GM21360 (cell line): ENCODE data around the gene TEX11.
"Not testable (repeated sequence)": the region's sequence is repeated elsewhere in the genome, so short reads cannot be mapped to it uniquely, and the experiment has no call there.

Experiments
- ATAC-seq: cut with Tn5 transposase; IDR thresholded peaks from one replicate; pipeline ENCODE4 v1.9.1; 2021; ENCODE audit warnings: mild to moderate bottlenecking, moderate library complexity; ENCODE audit not compliant: unreplicated experiment

The TEX11 gene

GRCh38 chrX:70908541-70908940 lies at the start of gene TEX11:
TSS of gene TEX11 (minus strand) at chrX:70908711. CDS start at chrX:70907789, 922 bp downstream.
- ATAC-seq: no peak

GRCh38 chrX:70954871-70955270 lies 46.4 kb upstream of the TEX11 start:
- no peak for ATAC-seq

GRCh38 chrX:70924294-70924911 lies 15.9 kb upstream of the TEX11 start:
- ATAC-seq: no peak

GRCh38 chrX:70922774-70923473 lies 14.4 kb upstream of the TEX11 start:
- ATAC-seq: no peak

GRCh38 chrX:70921709-70922352 lies 13.3 kb upstream of the TEX11 start:
- peak; percentile 66 for ATAC-seq

GRCh38 chrX:70916754-70917153 lies 8.2 kb upstream of the TEX11 start:
- ATAC-seq: no peak

- no peak for ATAC-seq
Measured at GRCh38 chrX:70907900-70908299, 611 bp downstream of the TEX11 start.

GRCh38 chrX:70901465-70901864 lies 7.0 kb downstream of the TEX11 start:
- ATAC-seq: no peak

- not testable (repeated sequence) for ATAC-seq
Measured at GRCh38 chrX:70890441-70890840, 18.1 kb downstream of the TEX11 start.

GRCh38 chrX:70878902-70879301 lies 29.6 kb downstream of the TEX11 start:
- no peak for ATAC-seq

GRCh38 chrX:70852294-70852693 lies 56.2 kb downstream of the TEX11 start:
- ATAC-seq: no peak

- ATAC-seq: not testable (repeated sequence)
Measured at GRCh38 chrX:70844081-70844480, 64.4 kb downstream of the TEX11 start.

GRCh38 chrX:70843620-70844019 lies 64.9 kb downstream of the TEX11 start:
- not testable (repeated sequence) for ATAC-seq

- no peak for ATAC-seq
Measured at GRCh38 chrX:70834589-70834988, 73.9 kb downstream of the TEX11 start.

- no peak for ATAC-seq
Measured at GRCh38 chrX:70826715-70827114, 81.8 kb downstream of the TEX11 start.

- ATAC-seq: no peak
Measured at GRCh38 chrX:70825366-70825765, 83.1 kb downstream of the TEX11 start.

- ATAC-seq: no peak
Measured at GRCh38 chrX:70808942-70809940, 99.3 kb downstream of the TEX11 start.

GRCh38 chrX:70806081-70806480 lies 102.4 kb downstream of the TEX11 start:
- ATAC-seq: no peak

GRCh38 chrX:70796742-70797141 lies 111.8 kb downstream of the TEX11 start:
- ATAC-seq: not testable (repeated sequence)

GRCh38 chrX:70774223-70774622 lies 134.3 kb downstream of the TEX11 start:
- no peak for ATAC-seq
